Stimulated activated memory B cell treated with anti-CD40 and anti-IgM and Interleukin-4, amounts not matched to agents 10 μg/mL and 1 μg/mL and 100 μg/mL, for 72 hours (primary cell): ENCODE data around the gene DRAP1.

Experiments used
- ATAC-seq: fragments of 150-1000 bp; cut with Tn5 transposase; 2 replicates; pipeline ENCODE4 v1.10.0; 2021
- H3K27ac Mint-ChIP-seq: one replicate; pipeline ENCODE4 v1.8.0; 2022; ENCODE audit warnings: mild to moderate bottlenecking, mixed read lengths
- H3K27me3 Mint-ChIP-seq: one replicate; pipeline ENCODE4 v1.8.0; 2022; ENCODE audit warnings: mixed read lengths
- H3K36me3 Mint-ChIP-seq: one replicate; pipeline ENCODE4 v1.8.0; 2022; ENCODE audit warnings: mixed read lengths
- H3K4me1 Mint-ChIP-seq: one replicate; pipeline ENCODE4 v1.8.0; 2022; ENCODE audit warnings: mixed read lengths
- H3K4me3 Mint-ChIP-seq: one replicate; pipeline ENCODE4 v1.8.0; 2022; ENCODE audit warnings: mild to moderate bottlenecking, moderate library complexity, mixed read lengths
- H3K9me3 Mint-ChIP-seq: one replicate; pipeline ENCODE4 v1.8.0; 2022; ENCODE audit warnings: mixed read lengths

Gene DRAP1

GRCh38 chr11:65952052-65952521 lies 32.9 kb downstream of the DRAP1 start:
- ATAC-seq: no peak
- Mint-ChIP-seq H3K36me3 (no peaks in the 10 kb centered on the region), H3K9me3 (no peaks in the 10 kb centered on the region), H3K27ac (no peak overlapping the region), H3K4me1 (peaks cover 7% of the 10 kb centered on the region), H3K4me3 (no peak overlapping the region), H3K27me3 (no peaks in the 10 kb centered on the region)

DNA sequence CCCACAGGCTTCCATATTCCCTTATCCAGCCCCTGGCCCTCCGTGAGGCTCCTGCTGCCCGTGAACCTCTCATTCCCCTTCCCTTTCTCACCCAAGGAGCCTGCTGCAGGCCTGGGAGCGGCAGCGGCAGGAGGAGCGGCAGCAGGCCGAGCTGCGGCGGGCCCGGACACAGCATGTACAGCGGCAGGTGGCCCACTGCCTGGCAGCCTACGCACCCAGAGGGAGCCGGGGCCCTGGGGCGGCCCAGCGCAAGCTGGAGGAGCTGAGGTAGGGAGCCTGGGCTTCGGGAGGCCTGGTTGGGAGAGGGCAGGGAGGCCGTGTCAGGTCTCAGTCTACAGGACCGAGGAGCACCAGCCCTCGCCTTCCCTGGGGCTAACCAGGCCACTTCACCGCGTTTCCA lies 34.2 kb downstream of the DRAP1 start:
- H3K4me1 Mint-ChIP-seq: peaks cover 16% of the 10 kb centered on the region
- H3K27me3 Mint-ChIP-seq: no peaks in the 10 kb centered on the region
- no peak overlapping the region for H3K27ac Mint-ChIP-seq
- H3K36me3 Mint-ChIP-seq: no peaks in the 10 kb centered on the region
- no peaks in the 10 kb centered on the region for H3K9me3 Mint-ChIP-seq
- no peak for ATAC-seq
- no peak overlapping the region for H3K4me3 Mint-ChIP-seq

DNA sequence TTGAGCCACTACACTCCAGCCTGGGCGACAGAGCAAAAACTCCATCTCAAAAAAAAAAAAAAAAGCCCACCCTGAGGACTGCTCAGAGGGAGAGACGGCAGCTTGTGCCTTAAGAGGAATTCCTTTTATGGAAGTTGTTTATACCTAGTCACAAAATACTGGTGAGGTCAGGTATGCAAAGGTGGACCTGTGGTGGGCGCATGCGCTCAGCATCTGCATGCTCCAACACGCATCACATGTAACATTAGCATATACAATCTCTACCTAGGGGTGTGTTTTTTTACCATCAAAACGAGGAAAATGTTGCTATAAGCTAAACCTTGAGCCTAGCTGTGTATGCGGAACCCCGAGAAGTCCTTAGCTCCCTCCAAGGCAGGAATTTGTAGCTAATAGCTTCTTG lies 35.5 kb downstream of the DRAP1 start:
- Mint-ChIP-seq H3K4me3 (no peak overlapping the region), H3K27ac (no peak overlapping the region), H3K9me3 (no peaks in the 10 kb centered on the region), H3K27me3 (no peaks in the 10 kb centered on the region), H3K36me3 (no peaks in the 10 kb centered on the region), H3K4me1 (peaks cover 16% of the 10 kb centered on the region)
- ATAC-seq: no peak

DNA sequence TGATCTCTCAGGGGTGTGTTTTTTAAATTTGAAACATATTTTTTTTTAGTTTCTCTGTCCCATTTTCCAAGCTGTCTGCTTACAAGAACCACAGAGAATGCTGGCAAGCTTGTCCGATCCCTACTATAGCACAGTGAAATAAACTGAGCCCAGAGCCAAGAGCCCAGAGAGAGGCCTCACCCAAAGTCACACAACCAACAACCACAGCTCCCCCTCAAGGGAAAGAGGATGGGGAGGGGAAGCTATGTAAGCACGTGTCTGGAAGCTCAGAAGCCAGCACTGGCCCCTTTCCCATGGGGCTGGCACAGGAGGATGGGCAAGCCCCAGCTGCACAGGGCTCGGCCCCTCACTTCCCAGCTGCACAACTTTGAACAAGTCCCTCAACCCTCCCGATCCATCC lies 39.1 kb downstream of the DRAP1 start:
- H3K4me1 Mint-ChIP-seq: peaks cover 36% of the 10 kb centered on the region
- peaks cover 11% of the 10 kb centered on the region for H3K36me3 Mint-ChIP-seq
- no peaks in the 10 kb centered on the region for H3K27me3 Mint-ChIP-seq
- ATAC-seq: no peak
- H3K9me3 Mint-ChIP-seq: no peaks in the 10 kb centered on the region
- H3K27ac Mint-ChIP-seq: peak overlapping the region; percentile 89
- no peak overlapping the region for H3K4me3 Mint-ChIP-seq

DNA sequence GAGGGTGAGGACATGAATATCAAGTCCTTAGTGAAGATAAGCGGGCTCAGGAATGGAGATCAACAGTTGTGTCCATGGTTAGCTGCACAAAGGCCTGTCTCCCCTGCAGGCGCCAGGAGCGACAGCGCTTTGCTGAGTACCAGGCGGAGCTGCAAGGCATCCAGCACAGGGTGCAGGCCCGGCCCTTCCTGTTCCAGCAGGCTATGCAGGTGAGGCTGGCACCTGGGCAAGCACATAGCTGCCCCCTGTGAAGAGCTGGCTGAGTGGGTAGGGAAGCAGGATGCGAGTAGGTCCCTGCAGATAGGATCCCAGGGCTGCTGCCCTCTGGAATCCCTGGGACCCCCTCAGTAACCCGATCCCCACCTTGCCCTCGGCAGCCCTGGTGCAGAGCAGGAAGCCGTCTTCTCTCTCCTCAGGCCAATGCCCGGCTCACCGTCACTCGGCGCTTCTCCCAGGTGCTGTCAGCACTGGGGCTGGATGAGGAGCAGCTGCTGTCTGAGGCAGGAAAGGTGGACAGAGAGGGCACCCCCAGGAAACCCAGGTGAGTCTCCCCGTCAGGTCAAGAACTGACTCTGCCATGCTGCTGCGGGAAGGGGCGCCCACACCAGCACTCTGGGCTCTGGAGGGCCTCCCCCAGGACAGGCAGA lies 39.7 kb downstream of the DRAP1 start:
- peaks cover 42% of the 10 kb centered on the region for H3K4me1 Mint-ChIP-seq

DNA sequence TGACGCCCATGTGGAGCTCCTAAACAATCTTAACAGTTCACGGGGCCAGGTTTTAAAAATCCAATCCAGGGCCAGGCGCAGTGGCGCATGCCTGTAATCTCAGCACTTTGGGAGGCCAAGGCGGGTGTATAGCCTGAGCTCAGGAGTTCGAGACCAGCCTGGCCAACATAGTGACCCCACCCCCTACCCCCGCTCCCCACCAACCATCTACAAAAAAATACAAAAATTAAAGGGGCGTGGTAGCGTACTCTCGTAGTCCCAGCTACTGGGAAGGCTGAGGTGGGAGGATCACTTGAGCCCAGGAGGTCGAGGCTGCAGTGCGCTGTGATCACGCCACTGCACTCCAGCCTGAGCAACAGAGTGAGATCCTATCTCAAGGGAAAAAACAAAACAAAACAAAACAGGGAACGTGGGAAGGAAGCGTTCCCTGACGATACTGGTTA lies 41.6 kb downstream of the DRAP1 start:
- Mint-ChIP-seq H3K27ac (peak overlapping the region; percentile 95), H3K36me3 (peaks cover 33% of the 10 kb centered on the region), H3K4me3 (peak overlapping the region; percentile 93), H3K4me1 (peaks cover 50% of the 10 kb centered on the region), H3K27me3 (no peaks in the 10 kb centered on the region), H3K9me3 (no peaks in the 10 kb centered on the region)
- no peak for ATAC-seq

More for the DNA sequence above, 39.7 kb downstream of the DRAP1 start:
- no peak overlapping the region for H3K27ac Mint-ChIP-seq
- no peak for ATAC-seq
- H3K27me3 Mint-ChIP-seq: no peaks in the 10 kb centered on the region
- peaks cover 16% of the 10 kb centered on the region for H3K36me3 Mint-ChIP-seq
- H3K4me3 Mint-ChIP-seq: no peak overlapping the region
- no peaks in the 10 kb centered on the region for H3K9me3 Mint-ChIP-seq

GRCh38 chr11:65961267-65962140 lies 42.3 kb downstream of the DRAP1 start, which contains the start of gene SART1:
Gene SART1 (plus strand): TSS chr11:65961734. CDS start chr11:65961781, 47 bp downstream.
- Mint-ChIP-seq H3K36me3 (peaks cover 40% of the 10 kb centered on the region), H3K4me3 (peak within 1 kb of the TSS; percentile 93), H3K27me3 (no peaks in the 10 kb centered on the region), H3K9me3 (no peaks in the 10 kb centered on the region), H3K27ac (peak within 1 kb of the TSS; percentile 95), H3K4me1 (peaks cover 48% of the 10 kb centered on the region)
- ATAC-seq: peak; percentile 97

- no peak for ATAC-seq
- Mint-ChIP-seq H3K4me3 (peak overlapping the region; percentile 93), H3K36me3 (peaks cover 46% of the 10 kb centered on the region), H3K9me3 (no peaks in the 10 kb centered on the region), H3K4me1 (peaks cover 42% of the 10 kb centered on the region), H3K27me3 (no peaks in the 10 kb centered on the region), H3K27ac (peak overlapping the region; percentile 95)
Measured at GRCh38 chr11:65962141-65962564, 42.9 kb downstream of the DRAP1 start.

DNA sequence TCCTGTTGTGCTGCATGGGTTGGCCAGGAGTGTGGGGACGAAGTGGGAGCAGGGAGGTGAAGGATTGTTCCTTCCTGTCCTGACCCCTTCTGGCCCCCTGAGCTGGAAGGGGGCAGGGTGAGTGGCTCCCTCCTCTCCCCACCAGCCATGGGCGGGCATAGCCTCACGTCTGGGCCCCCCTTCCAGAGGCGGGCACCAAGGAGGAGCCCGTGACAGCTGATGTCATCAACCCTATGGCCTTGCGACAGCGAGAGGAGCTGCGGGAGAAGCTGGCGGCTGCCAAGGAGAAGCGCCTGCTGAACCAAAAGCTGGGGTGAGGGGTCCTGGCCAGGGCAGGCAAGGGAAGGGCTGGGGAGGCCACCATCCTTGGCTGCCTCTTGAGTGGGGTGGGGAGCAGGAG lies 45.7 kb downstream of the DRAP1 start:
- H3K4me1 Mint-ChIP-seq: peaks cover 40% of the 10 kb centered on the region
- no peak overlapping the region for H3K4me3 Mint-ChIP-seq
- no peak overlapping the region for H3K27ac Mint-ChIP-seq

DNA sequence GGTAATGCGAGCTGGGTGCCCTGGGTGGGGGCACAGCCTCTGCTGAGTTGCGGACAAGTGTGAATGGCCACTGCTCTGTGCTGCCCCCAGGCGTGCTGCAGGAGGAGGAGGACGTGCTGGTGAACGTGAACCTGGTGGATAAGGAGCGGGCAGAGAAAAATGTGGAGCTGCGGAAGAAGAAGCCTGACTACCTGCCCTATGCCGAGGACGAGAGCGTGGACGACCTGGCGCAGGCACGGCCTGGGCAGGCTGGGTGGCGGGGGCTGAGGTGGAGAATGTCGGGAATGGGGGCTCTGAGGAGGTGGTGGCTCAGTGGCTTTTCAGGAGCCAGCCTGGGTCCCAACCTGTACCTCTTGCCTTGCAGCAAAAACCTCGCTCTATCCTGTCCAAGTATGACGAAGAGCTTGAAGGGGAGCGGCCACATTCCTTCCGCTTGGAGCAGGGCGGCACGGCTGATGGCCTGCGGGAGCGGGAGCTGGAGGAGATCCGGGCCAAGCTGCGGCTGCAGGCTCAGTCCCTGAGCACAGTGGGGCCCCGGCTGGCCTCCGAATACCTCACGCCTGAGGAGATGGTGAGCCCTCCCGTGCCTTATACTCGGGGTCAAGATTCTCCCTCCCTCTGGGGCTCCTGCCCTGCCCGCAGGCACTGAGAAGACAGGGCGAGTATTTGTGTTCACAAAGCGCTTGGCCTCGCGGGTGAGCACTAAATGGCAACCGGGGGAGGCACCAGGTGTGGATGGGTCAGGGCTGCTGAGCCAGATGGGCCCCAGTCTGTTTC lies 46.9 kb downstream of the DRAP1 start:
- H3K27ac Mint-ChIP-seq: no peak overlapping the region
- ATAC-seq: no peak
- H3K4me1 Mint-ChIP-seq: peaks cover 44% of the 10 kb centered on the region

More for the DNA sequence above, 45.7 kb downstream of the DRAP1 start:
- ATAC-seq: no peak
- Mint-ChIP-seq H3K27me3 (no peaks in the 10 kb centered on the region), H3K36me3 (peaks cover 63% of the 10 kb centered on the region), H3K9me3 (no peaks in the 10 kb centered on the region)

DNA sequence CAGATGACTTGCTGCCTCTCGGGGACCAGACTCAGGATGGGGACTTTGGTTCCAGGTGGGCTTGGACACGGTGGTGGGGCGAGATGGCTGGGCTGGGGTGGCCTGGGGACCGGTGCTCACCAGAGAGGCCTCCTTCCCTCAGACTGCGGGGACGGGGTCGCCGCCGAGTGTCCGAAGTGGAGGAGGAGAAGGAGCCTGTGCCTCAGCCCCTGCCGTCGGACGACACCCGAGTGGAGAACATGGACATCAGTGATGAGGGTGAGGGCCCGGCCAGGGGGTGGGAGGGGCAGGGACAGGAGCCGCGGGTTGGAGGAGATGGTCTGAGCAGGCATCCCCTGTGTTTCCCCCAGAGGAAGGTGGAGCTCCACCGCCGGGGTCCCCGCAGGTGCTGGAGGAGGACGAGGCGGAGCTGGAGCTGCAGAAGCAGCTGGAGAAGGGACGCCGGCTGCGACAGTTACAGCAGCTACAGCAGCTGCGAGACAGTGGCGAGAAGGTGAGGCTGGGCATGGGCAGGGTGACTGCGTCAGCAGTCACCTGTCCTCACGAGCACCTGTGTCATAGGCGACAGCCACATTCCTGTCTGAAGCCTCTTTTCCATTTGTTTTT lies 48.2 kb downstream of the DRAP1 start:
- Mint-ChIP-seq H3K4me3 (no peak overlapping the region), H3K27me3 (no peaks in the 10 kb centered on the region), H3K36me3 (peaks cover 81% of the 10 kb centered on the region), H3K27ac (no peak overlapping the region), H3K9me3 (no peaks in the 10 kb centered on the region), H3K4me1 (peaks cover 36% of the 10 kb centered on the region)
- ATAC-seq: no peak

More for the DNA sequence above, 46.9 kb downstream of the DRAP1 start:
- peaks cover 71% of the 10 kb centered on the region for H3K36me3 Mint-ChIP-seq
- H3K27me3 Mint-ChIP-seq: no peaks in the 10 kb centered on the region
- H3K4me3 Mint-ChIP-seq: no peak overlapping the region
- H3K9me3 Mint-ChIP-seq: no peaks in the 10 kb centered on the region

DNA sequence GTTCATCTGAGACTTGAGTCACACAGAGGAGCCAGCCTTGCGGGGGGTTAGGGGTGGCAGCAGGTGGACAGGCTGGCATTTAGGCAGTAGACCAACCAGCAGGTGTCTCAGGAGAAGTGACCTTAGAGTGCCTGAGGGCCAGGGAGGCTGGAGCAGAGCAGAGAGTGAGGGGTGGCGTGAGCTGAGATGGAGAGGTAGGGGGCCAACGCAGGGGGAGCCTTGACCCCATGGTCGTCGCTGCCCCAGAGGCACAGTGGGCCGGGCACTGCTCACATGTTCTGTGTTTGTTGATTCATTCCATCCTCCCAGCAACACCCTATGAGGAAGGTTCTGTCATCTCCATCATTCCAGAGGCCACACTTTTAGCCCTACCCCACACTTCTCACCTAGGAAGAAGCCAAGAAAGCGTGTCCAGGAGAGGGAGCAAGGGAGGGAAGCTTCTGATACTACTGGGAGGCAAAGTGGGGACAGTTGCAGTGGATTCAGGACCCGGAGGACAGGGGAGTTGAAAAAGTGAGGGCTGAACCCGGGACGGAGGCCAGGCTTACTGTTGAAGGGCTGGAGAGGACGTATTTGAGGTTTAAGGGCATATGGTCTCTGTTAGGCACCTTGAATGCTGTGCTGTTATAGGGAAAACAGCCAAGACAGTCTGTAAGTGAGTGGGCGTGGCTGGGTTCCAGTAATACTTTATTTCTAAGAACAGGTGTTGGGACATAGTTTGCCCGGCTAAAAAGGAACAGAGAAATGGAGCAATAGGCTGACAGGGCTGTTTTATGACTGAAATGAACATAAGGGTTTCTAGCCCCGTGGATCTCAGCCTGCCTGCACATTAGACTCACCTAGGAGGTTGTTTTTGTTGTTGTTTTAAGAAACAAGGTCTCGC lies 49.6 kb downstream of the DRAP1 start:
- peak overlapping the region; percentile 14 for H3K27ac Mint-ChIP-seq
- H3K4me3 Mint-ChIP-seq: no peak overlapping the region
- H3K36me3 Mint-ChIP-seq: peaks cover 81% of the 10 kb centered on the region
- ATAC-seq: no peak
- no peaks in the 10 kb centered on the region for H3K27me3 Mint-ChIP-seq
- H3K4me1 Mint-ChIP-seq: peaks cover 22% of the 10 kb centered on the region
- no peaks in the 10 kb centered on the region for H3K9me3 Mint-ChIP-seq
